GM19395 (cell line): ENCODE results near the gene ALDH7A1.
"Not testable (repeated sequence)": the region's sequence is repeated elsewhere in the genome, so short reads cannot be mapped to it uniquely, and the experiment has no call there.

Source experiments
- ATAC-seq: cut with Tn5 transposase; IDR thresholded peaks from one replicate; pipeline ENCODE4 v1.9.1; 2021; ENCODE audit warnings: mild to moderate bottlenecking, moderate library complexity; ENCODE audit not compliant: unreplicated experiment

ALDH7A1 gene

DNA sequence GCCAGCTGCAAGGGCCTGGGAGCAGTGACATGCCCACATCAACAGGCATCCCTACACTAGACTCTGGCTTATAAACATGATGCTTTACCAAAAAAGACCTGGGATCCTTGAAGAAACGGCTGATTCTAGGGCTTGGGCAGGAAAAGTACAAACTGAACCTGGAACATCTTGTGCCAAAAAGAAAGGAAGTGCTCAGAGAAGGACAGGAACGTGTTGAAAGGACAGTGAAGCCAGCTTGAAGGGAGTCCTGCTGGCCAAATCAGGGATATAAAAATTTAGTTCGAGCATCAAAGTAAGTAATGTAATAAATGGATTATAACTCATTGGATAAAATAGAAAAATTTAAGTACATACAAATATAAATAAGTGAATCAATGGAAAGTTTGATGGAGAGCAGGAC is 58.1 kb downstream of the ALDH7A1 start:
- no peak for ATAC-seq

DNA sequence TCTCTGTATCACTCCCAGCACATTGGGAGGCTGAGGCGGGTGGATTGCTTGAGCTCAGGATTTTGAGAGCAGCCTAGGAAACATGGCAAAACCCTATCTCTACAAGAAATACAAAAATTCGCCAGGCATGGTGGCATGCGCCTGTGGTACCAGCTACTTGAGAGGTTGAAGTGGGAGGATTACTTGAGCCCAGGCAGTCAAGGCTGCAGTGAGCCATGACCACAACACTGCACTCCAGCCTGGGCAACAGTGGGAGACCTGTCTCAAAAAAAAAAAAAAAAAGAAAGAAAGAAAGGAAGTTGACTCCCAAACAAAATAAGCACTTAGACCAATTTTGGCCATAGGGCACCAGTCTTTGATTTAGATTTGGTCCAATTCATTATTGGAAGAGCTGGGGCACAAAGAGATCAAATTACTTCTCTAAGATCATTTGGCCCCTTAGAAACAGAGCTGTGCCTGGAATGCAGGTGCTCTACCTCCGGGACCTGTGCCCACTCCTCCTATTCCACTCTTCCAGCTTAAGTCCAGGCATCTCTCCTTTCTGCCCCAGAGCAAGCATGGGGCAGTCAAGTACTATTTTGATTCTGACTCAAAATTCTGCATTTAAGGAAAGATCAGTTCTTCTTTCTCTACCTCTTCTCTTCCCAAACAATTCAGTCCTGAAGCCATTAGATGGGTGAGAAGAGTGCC is 59.0 kb downstream of the ALDH7A1 start:
- no peak for ATAC-seq

DNA sequence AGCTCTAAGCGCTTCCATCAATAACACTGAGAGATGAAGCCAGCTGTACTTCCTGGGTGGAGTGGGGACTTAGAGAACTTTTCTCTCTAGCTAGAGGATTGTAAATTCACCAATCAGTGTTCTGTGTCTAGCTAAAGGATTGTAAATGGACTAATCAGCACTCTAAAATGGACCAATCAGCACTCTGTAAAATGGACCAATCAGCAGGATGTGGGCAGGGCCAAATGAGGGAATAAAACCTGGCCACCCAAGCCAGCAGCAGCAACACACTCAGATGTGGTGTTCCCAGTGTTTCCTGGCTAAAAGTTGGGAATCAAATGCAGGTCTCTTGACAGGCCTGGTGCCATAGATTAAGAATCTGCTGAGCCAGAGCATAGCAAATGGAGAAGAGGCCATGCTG is 60.5 kb downstream of the ALDH7A1 start:
- no peak for ATAC-seq

DNA sequence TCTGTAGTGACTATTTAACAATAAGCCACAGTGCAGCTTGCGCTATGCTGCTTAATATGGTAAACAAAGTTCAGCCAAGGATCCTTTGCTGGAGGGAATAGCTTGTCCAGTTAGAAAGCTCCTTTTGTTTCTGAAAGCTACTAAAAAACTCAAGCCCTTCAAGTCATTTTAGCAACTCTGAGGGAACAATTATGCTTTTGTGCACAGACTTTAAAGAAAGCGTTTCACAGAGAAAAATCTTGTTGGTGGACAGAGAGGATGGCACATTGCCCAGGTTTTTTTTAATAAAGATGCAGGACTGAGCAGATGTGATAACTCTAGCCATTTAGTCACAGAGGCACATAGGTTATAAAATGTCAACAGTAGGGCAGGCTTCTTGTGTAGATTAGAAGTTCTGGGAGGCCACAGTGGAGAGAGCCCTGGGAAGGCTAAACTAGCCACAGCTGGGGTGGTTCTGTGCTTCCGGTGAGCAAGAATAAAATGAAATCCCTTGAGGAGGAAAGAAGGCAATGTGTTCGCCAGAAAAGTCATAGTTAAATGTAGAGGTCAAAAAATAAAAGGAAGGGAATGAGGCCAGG is 63.4 kb downstream of the ALDH7A1 start:
- ATAC-seq, result no peak

DNA sequence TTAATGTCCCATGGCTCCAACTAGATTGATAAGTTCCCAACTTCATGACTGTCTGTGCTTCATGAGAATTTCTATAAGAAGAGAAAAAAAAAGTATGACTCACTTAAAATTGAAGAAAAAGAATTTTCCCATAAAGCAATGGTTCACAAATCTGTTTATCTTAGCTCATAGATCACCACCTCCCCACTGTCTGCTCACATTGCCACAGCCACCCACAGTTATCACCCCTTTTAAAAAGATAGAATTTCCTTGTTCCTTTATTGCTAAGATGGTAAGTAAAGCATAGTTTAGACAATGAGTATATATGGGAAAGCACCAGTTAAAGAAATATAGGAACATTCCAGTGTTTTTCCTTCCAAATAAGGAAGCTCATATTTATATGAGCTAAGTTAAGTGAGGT is 67.1 kb downstream of the ALDH7A1 start:
- no peak for ATAC-seq

DNA sequence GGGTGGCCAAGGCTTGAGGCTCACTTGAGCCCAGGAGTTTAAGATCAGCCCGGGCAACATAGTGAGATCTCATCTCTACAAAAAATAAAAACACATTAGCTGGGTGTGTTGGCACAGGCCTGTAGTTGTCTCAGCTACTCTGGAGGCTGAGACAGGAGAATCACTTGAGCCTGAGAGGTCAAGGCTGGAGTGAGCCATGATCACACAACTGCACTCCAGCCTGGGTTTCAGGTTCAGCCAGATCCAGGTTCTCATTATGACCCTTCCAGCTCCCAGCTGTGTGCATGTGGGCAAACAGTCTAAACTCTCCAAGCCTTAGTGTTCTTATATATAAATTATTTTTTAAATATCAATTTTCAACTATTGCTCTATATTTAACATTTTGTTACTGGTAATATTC is 67.9 kb downstream of the ALDH7A1 start:
- ATAC-seq, result no peak

DNA sequence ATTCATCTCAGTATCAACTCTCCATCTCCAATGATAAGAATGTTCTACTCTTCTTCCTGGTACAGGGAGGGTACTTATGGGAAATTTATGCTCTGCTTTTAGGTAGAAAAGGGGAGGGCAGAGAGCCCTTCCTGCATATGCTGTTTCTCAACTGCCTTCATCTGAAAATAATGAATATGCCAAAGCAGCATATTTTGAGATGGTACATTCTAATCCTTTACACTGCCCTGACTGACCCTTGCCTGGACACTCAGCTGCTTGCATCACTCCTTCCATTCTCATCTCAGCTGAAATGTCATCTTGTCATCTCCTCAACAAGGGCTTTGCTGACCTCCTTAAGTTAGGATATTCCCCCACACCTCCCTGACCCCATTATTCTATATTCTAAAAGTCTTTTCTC is 68.5 kb downstream of the ALDH7A1 start:
- no peak for ATAC-seq

DNA sequence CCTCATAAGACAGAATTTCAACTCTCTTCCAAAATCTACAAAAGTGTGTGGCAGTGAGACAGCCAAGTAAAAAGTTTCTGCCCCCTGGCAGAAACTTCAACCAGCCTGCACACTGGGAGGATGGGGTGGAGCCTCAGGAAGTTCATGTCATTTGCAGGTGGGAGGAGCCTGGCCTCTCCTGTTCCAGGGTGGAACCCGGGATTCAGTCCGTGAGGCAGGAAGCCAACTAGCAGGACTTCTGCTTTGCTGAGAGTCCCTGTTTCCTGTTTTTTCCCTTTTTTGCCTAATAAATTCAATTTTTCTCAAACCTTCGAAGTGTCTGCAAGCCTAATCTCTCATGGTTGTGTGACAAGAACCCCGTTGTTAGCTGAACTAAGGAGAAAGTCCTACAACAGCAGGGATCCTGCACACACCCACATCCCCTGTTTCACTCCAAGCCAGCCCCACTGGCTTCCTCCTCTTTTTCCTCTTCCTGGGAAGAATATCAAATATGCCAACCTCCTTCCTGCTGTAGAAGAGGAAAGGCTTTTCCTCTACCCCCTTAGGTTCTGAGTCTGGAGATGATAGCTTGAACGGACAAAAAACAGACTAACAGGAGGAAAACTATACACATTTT is 69.3 kb downstream of the ALDH7A1 start:
- no peak for ATAC-seq

DNA sequence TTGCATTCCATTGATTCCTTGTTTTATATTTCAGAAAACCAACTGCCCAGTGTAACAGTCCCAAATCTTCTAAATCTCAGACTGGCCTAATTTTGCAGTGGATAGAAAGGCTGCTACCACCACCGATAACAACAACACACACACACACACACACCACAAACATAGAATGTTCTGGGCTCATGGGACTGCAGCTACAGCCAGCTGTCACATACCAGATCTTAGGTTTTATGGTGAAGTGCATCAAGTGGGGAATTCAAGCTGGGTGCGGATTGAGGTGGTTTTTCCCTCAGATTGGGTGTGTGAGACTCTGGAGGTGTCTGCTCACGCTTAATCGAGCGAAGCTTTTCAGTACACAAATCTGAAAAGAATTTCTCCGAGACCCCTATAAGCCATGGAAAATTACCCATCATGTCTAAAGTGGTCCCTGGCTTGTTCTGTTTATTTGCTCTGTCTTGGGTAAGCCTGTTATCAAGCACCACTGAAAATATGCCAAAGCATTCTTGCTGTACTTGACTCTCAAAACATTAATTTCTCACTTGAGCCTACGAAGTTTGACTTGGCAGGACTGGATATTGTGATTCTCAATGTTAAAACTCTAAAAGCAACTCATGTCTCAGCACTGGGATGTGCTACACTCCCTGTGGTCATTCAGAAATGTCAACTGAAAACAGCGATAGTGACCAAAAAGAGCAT is 71.1 kb downstream of the ALDH7A1 start:
- ATAC-seq, result no peak

DNA sequence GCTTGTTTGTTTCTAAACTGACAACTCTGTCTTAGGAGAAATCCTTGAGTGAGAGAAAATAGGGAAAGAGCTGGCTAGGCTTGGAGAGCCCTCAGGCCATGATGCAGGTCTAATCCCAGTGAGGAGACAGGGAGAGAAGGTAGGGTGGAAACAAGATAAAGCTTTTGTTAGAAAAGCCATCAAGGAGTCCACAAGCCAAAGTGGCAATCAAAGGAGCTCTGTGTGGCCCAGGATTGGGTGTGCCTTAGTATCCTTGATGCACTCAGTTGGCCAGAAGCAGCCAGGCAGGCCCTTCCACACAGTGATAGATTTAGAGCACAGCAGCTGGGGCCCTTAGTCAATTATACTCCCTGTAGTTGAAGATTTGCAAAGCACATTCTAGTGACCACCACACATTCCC is 73.9 kb downstream of the ALDH7A1 start:
- ATAC-seq, result no peak

DNA sequence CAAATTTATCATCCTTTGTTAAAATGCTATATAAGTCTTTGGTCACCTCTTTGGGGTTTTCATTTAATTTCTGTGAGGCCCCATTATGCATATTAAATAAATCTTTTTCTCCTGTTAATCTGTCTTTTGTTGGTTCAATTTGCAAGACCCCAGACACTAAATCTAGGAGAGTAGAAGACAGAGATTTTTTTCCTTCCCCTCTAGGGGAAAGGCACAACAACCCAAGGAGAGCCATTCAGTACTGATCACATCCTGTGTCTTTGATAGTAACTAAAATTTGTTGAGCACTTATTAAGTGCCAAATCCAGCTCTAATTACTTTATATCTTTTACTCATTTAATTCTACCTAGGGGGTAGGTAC is 74.4 kb downstream of the ALDH7A1 start:
- no peak for ATAC-seq

DNA sequence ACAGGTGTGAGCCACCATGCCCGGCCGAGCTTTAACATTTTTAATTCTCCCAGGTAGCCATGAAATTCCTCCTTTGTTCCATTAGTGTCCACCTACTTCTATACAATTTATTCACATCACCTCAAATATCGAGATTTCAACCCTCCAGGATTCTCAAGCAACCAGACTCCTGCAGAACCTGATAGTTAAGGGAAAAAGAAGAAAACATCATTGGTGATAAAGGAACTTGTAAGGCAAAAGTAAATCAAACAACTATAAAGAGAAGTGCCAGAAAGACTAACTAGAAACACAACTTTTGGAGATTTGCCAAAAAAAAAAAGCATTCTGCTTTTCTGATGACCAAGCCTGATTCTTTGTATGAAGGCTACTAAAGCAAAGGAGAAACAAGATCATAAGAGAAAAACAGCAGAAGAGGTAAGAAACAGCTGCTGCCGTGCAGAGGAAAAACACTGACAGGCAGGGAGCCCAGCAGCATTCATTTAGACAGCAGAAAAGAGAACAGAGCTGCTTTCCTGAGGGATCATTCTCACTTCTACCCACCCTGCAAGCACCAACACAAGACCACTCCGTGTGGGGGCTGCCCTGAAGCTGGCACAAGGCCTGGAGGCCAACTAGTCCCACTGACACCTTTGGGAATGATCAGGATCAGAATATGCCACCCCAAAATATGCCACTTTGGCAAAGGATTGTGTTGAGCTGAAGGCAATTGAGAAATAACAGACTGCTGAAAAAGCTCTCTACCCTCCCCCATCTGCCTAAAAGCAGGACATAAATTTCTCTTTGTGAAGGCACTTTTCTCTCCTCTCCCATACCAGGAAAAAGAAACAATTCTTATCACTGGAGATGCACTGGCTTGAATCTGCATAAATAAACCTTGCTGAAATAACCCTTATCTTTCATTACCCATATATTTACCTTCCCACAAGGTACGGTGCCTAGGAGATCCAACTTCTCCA is 75.1 kb downstream of the ALDH7A1 start:
- ATAC-seq, result no peak

DNA sequence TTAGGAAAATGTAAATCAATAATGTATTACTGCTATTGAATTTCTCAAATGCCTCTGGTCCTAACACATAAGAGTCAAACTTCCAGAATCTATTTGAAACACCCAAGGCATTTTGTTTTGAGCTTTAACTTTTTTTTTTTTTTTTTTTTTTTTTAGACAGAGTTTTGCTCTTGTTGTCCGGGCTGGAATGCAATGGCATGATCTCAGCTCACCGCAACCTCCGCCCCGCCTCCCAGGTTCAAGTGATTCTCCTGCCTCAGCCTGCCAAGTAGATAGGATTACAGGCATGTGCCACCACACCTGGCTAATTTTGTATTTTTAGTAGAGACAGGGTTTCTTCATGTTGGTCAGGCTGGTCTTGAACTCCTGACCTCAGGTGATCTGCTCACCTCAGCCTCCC is 75.8 kb downstream of the ALDH7A1 start:
- ATAC-seq, result not testable (repeated sequence)

DNA sequence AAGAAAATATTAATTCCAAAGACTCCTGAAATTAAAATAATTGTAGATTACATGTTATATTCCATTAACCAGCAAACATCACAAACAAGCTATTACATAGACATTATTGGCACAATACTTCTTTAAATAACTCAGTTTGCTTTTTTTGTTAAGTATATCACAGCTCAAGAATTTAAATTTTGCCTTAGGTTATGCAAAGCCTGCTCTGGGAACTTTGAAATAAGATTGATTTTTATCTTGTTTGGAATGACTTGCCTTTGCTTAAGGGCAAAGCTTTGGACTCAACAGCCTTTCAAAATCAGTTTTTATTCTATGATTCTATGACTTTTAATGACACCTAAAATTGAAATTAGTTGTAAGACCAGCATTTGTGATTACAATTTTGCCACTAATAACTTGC is 78.2 kb downstream of the ALDH7A1 start:
- ATAC-seq, result no peak

DNA sequence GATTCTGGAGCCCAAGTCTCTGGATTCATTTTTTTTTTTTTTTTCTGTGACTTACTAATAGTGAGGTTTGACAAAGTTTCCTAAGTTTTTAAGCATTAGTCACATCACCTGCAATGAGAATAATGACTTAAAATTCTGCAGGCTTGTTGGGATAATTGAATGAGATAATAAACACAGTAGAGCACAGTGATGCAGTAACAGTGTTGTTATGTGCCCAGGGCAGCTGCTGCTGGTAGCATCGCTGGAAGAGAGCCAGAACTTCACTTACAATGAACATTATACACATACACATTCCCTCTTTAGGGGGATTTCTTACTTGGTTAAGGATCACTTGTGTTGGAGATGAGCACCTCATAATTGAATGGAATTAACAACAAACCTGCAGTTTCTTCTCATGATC is 78.9 kb downstream of the ALDH7A1 start:
- ATAC-seq, result no peak

DNA sequence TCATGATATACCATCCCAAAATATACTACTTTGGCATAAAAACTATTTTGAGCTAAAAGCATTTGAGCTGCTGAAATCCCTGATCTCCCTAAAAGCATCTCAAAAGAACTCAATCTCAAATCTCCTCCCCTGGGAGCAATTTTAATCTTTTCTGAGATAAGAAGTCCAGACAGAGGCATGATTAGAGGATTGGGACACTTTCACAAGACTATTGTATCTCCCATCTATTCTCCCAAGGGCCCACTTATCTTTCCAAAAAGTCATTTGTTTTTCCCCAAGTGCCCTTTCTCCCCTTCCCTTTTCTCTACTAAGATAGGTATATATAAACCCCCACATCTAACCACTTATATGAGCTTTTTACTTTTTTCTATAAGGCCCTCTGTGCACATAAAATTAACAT is 79.7 kb downstream of the ALDH7A1 start:
- ATAC-seq, result no peak

DNA sequence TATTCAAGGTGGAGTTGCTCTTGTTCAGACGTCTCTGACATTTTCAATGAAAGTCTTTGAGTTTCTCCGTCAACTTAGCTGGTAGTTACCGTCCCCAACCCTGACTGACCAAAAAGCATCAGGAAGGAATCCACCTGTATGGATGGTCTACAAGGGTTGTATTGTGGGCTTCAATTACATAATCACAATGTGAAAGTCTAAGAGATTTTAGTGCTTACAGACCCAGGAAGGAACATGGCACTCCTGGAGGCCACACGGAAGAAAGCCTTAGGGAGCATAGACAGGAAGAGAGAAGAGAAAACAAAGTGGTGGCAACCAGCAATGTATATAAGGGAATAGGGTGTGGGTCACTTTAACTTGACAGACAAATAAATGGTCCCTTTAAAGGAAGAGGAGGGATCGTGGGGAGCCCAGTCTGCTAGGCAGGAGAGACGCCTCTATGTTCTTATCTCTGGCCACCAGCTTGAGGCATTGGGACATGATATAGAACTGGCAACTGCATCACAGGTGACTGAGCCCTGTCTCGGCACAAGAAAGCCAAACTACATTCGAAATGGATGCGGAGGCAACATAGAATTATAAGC is 80.4 kb downstream of the ALDH7A1 start:
- no peak for ATAC-seq

DNA sequence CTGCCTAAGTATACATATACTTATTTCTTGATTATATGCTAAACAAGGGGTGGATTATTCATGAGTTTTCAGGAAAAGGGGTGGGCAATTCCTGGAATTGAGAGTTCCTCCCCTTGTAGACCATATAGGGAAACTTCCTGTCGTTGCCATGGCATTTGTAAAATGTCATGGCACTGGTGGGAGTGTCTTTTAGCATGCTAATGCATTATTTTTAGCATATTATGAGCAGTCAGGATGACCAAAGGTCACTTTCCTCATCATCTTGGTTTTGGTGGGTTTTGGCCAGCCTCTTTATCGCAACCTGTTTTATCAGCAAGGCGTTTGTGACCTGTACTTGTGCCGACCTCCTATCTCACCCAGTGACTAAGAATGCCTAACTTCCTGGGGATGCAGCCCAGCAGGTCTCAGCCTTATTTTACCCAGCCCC is 80.9 kb downstream of the ALDH7A1 start:
- ATAC-seq, result no peak

DNA sequence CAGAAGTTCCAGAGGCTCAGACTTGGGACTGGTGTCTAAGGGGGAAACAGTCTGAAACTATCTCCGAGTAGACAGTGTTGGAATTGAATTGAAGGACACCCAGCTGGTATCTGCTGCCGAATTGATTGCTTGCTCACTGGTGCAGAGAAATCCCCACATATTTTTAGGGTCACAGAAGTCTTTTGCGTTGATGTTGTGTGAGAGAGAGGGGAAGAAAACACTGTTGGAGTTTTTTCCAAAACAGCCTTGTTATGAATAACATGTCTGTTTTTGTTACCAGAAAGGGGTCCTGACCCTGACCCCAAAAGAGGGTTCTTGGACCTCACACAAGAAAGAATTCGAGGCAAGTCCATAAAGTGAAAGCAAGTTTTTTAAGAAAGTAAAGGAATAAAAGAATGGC is 81.3 kb downstream of the ALDH7A1 start:
- ATAC-seq, result no peak

DNA sequence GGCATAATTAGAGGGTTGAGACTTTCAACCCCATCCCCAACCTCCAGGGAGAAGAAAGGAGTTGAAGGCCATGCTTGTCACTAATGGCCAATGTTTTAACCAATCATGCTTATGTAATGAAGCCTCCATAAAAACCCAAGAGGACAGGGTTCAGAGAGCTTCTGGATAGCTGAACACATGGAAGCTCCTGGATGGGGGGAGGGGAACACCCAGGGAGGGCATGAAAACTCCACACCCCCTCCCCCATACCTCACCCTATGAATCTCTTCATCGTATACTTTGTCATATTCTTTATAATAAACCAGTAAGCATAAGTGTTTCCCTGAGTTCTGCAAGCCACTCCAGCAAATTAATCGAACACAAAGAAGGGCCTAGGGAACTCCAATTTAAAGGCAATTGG is 81.7 kb downstream of the ALDH7A1 start:
- no peak for ATAC-seq

DNA sequence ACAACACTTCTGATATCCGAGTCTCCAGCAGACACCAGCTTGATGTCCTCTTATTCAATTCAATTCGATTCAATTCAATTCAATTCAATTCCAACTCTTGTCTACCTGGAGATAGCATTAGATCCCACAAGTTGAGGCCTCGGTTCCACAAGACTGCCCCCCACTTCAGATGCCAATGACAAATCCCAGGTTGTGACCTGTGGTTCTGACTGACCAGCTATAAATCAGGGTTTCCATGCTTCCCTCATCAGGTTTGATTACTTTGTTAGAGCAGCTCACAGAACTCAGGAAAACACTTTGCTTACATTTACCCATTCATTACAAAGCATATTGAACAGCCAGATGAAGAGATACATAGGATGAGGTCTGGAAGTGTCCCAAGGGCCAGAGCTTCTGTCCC is 82.6 kb downstream of the ALDH7A1 start:
- no peak for ATAC-seq
